GM23338 (cell line): ENCODE measurements around the gene HIVEP3. TPM values are rescaled to one million over a fixed set of nuclear protein-coding genes. Genes with fewer than 3 reads are reported as not detected.

ENCODE experiments used
- ATAC-seq: fragments of 200-7000 bp; cut with Tn5 transposase; 3 replicates; pipeline ENCODE4 v1.9.1; 2020
- DNase-seq: peaks from one replicate; pipeline ENCODE4 v3.0.0-alpha.2; 2015; ENCODE audit warnings: low spot score
- H2AFZ ChIP-seq: fragments of 200-600 bp; sonication (generic); 2 replicates; pipeline ENCODE4 v1.8.0; 2016; ENCODE audit warnings: antibody characterized with exemption, mild to moderate bottlenecking, moderate library complexity
- H3F3A ChIP-seq: fragments of 200-600 bp; sonication (generic); replicated peaks from 2 replicates; pipeline ENCODE4 v1.8.0; 2017; ENCODE audit warnings: antibody characterized with exemption, mixed run types, low read depth
- H3K27ac ChIP-seq: fragments of 200-600 bp; sonication (generic); 2 replicates; pipeline ENCODE4 v1.6.1; 2016; ENCODE audit warnings: low read depth
- H3K27me3 ChIP-seq: fragments of 200-600 bp; sonication (generic); 2 replicates; pipeline ENCODE4 v1.8.0; 2016; ENCODE audit warnings: mild to moderate bottlenecking, mixed run types, moderate library complexity; ENCODE audit not compliant: insufficient read depth
- H3K36me3 ChIP-seq: fragments of 200-600 bp; sonication (generic); 2 replicates; pipeline ENCODE4 v1.8.0; 2016; ENCODE audit warnings: mild to moderate bottlenecking; ENCODE audit not compliant: insufficient read depth
- H3K4me1 ChIP-seq: fragments of 200-600 bp; sonication (generic); 2 replicates; pipeline ENCODE4 v1.8.0; 2016; ENCODE audit warnings: mild to moderate bottlenecking, moderate library complexity; ENCODE audit not compliant: insufficient read depth
- H3K4me2 ChIP-seq: fragments of 200-600 bp; sonication (generic); 2 replicates; pipeline ENCODE4 v1.7.1; 2017; ENCODE audit warnings: mixed run types
- H3K4me3 ChIP-seq: fragments of 200-600 bp; sonication (generic); 2 replicates; pipeline ENCODE4 v1.6.1; 2016; ENCODE audit warnings: mixed run types
- H3K79me2 ChIP-seq: fragments of 200-600 bp; sonication (generic); replicated peaks from 2 replicates; pipeline ENCODE4 v1.8.0; 2017; ENCODE audit warnings: mild to moderate bottlenecking; ENCODE audit not compliant: insufficient read depth
- H3K9me2 ChIP-seq: fragments of 200-600 bp; sonication (generic); 2 replicates; pipeline ENCODE4 v1.8.0; 2017; ENCODE audit not compliant: insufficient read depth
- H4K20me1 ChIP-seq: fragments of 200-600 bp; sonication (generic); replicated peaks from 2 replicates; pipeline ENCODE4 v1.8.0; 2017; ENCODE audit warnings: mild to moderate bottlenecking; ENCODE audit not compliant: insufficient read depth
- H3K27ac Mint-ChIP-seq: 2 replicates; pipeline ENCODE4 v1.8.0; 2020; ENCODE audit warnings: inconsistent platforms, mild to moderate bottlenecking, moderate library complexity, mixed read lengths
- H3K27me3 Mint-ChIP-seq: 3 replicates; pipeline ENCODE4 v1.8.0; 2022; ENCODE audit warnings: low read depth, mild to moderate bottlenecking, moderate library complexity, mixed read lengths, inconsistent platforms; ENCODE audit not compliant: insufficient read depth, poor library complexity
- H3K36me3 Mint-ChIP-seq: 3 replicates; pipeline ENCODE4 v1.8.0; 2021; ENCODE audit warnings: low read depth, mild to moderate bottlenecking, inconsistent platforms, moderate library complexity, mixed read lengths
- H3K4me1 Mint-ChIP-seq: 3 replicates; pipeline ENCODE4 v1.8.0; 2020; ENCODE audit warnings: mild to moderate bottlenecking, inconsistent platforms, mixed read lengths
- H3K4me3 Mint-ChIP-seq: 3 replicates; pipeline ENCODE4 v1.8.0; 2021; ENCODE audit warnings: moderate library complexity, mild to moderate bottlenecking, inconsistent platforms, mixed read lengths
- H3K9me3 Mint-ChIP-seq: 3 replicates; pipeline ENCODE4 v1.8.0; 2020; ENCODE audit warnings: moderate library complexity, mild to moderate bottlenecking, inconsistent platforms, mixed read lengths
- CREB1 ChIP-seq: fragments of 250-450 bp; sonication (Bioruptor Pico); IDR thresholded peaks from 2 replicates; pipeline ENCODE4 v1.5.0; 2020; ENCODE audit warnings: low read depth, mild to moderate bottlenecking, moderate library complexity
- EZH2 ChIP-seq: fragments of 200-600 bp; sonication (generic); IDR thresholded peaks from one replicate; pipeline ENCODE4 v1.8.0; 2017; ENCODE audit warnings: antibody characterized with exemption, mild to moderate bottlenecking, low read depth; ENCODE audit not compliant: unreplicated experiment
- EZH2phosphoT487 ChIP-seq: fragments of 200-600 bp; sonication (generic); IDR thresholded peaks from one replicate; pipeline ENCODE4 v1.8.1; 2018; ENCODE audit warnings: antibody characterized with exemption; ENCODE audit not compliant: unreplicated experiment
- JUNB ChIP-seq: IDR thresholded peaks from one replicate; pipeline ENCODE4 v1.6.1; 2016; ENCODE audit warnings: antibody characterized with exemption; ENCODE audit not compliant: unreplicated experiment
- NANOG ChIP-seq: IDR thresholded peaks from 2 replicates; pipeline ENCODE4 v1.6.1; 2016; ENCODE audit warnings: antibody characterized with exemption, borderline replicate concordance
- POLR2AphosphoS5 ChIP-seq: IDR thresholded peaks from 2 replicates; pipeline ENCODE4 v1.6.1; 2016; ENCODE audit warnings: antibody characterized with exemption, low read depth
- STAT1 ChIP-seq: IDR thresholded peaks from one replicate; pipeline ENCODE4 v1.6.1; 2016; ENCODE audit warnings: antibody characterized with exemption; ENCODE audit not compliant: unreplicated experiment
- ZNF114 ChIP-seq: fragments of 250-450 bp; sonication (Bioruptor Pico); IDR thresholded peaks from 2 replicates; pipeline ENCODE4 v1.5.0; 2020; ENCODE audit warnings: mild to moderate bottlenecking, moderate library complexity
- ZNF331 ChIP-seq: fragments of 250-450 bp; sonication (Bioruptor Pico); IDR thresholded peaks from 2 replicates; pipeline ENCODE4 v1.5.0; 2020; ENCODE audit warnings: low read depth, mild to moderate bottlenecking, moderate library complexity
- polyA plus RNA-seq: library from polyadenylated mRNA; unstranded; fragments of >200 nt; fragmentation: Nextera tagmentation; extraction: Ambion mirVana; gene quantifications from 2 replicates; pipeline ENCODE4 v1.2.1, GENCODE V29; 2016
- total RNA-seq: library from RNA; depleted of rRNA; stranded (reverse); fragments of >200 nt; shearing (Covaris generic); gene quantifications from 2 replicates; pipeline ENCODE4 v1.2.3, GENCODE V29; 2014
- TF ChIP-seq, protein P1 (sequence below): IDR thresholded peaks from 2 replicates; pipeline ENCODE4 v1.6.1; 2016; ENCODE audit warnings: antibody characterized with exemption
- TF ChIP-seq, protein P2 (sequence below), 2 experiments: fragments of 200-600 bp in 1 of 2; sonication (generic) in 1 of 2; conservative IDR thresholded peaks; 2 replicates each; pipeline versions ENCODE4 v1.5.1 to v1.6.1; 2016 to 2017; ENCODE audit warnings: antibody characterized with exemption in 2 of 2, low read depth in 2 of 2, mild to moderate bottlenecking in 2 of 2, moderate library complexity in 1 of 2

The HIVEP3 gene
- total and polyA plus RNA-seq, 2 experiments from 2014 or later = 0.14 to 0.24 TPM

DNA sequence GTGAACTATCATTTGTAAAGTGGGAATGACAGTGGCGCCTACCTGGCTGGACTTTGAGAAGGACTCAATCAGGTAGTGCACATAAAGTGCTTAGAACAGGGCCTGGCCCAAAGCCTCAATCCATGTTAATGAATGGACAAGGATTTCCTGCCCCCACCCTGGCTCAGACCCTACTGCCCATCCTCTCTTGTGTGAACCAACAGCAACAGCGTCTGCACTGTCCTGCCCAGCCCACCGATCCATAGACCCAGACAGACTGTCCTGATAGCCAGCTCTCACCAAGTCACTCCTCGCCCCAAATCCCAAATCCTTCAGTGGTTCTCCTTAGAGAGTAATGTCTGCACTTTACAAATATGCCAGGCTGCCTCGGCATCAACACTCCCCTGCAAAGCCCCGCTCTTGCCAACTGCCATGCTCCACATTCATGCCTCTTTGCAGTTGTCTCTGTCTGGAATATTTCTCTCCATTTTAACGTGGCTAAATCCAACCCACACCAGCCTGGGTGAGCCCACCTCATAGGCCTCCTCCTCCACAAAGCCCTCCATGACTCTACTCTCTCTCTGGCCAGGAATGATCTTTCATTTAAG, 276.7 kb downstream of the HIVEP3 start:
- Histone ChIP-seq H3K79me2 (no peaks in the 10 kb centered on the region), H3K27me3 (no peaks in the 10 kb centered on the region), H3K4me1 (no peaks in the 10 kb centered on the region), H3K27ac (no peak overlapping the region), H3F3A (no peaks in the 10 kb centered on the region), H3K9me2 (no peaks in the 10 kb centered on the region), H2AFZ (no peak overlapping the region), H4K20me1 (no peaks in the 10 kb centered on the region), H3K4me3 (no peak overlapping the region), H3K36me3 (no peaks in the 10 kb centered on the region), H3K4me2 (no peak overlapping the region)
- Mint-ChIP-seq H3K4me3 (no peak overlapping the region), H3K9me3 (no peaks in the 10 kb centered on the region), H3K4me1 (peaks cover 6% of the 10 kb centered on the region; the same call in 2 of the 3 replicates), H3K27ac (no peak overlapping the region), H3K27me3 (peaks cover 8% of the 10 kb centered on the region), H3K36me3 (no peaks in the 10 kb centered on the region)
- ATAC-seq (no peak), DNase-seq (no peak)
- TF ChIP-seq, protein P1, sequence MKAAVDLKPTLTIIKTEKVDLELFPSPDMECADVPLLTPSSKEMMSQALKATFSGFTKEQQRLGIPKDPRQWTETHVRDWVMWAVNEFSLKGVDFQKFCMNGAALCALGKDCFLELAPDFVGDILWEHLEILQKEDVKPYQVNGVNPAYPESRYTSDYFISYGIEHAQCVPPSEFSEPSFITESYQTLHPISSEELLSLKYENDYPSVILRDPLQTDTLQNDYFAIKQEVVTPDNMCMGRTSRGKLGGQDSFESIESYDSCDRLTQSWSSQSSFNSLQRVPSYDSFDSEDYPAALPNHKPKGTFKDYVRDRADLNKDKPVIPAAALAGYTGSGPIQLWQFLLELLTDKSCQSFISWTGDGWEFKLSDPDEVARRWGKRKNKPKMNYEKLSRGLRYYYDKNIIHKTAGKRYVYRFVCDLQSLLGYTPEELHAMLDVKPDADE = no peak
- TF ChIP-seq EZH2 (no peak), ZNF331 (CRISPR knock-in tag) (no peak), EZH2phosphoT487 (no peak), ZNF114 (CRISPR knock-in tag) (no peak), JUNB (no peak), STAT1 (no peak), POLR2AphosphoS5 (no peak), CREB1 (CRISPR knock-in tag) (no peak), NANOG (no peak)
- TF ChIP-seq, protein P2, sequence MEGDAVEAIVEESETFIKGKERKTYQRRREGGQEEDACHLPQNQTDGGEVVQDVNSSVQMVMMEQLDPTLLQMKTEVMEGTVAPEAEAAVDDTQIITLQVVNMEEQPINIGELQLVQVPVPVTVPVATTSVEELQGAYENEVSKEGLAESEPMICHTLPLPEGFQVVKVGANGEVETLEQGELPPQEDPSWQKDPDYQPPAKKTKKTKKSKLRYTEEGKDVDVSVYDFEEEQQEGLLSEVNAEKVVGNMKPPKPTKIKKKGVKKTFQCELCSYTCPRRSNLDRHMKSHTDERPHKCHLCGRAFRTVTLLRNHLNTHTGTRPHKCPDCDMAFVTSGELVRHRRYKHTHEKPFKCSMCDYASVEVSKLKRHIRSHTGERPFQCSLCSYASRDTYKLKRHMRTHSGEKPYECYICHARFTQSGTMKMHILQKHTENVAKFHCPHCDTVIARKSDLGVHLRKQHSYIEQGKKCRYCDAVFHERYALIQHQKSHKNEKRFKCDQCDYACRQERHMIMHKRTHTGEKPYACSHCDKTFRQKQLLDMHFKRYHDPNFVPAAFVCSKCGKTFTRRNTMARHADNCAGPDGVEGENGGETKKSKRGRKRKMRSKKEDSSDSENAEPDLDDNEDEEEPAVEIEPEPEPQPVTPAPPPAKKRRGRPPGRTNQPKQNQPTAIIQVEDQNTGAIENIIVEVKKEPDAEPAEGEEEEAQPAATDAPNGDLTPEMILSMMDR (conservative IDR thresholded peaks at IDR 0.05; ENCODE audit: low read depth in 2 of 2) = no peak

GRCh38 chr1:41641475-41641814, 277.3 kb downstream of the HIVEP3 start:
- H3K27ac ChIP-seq = no peak overlapping the region
- no peaks in the 10 kb centered on the region for H3K79me2 ChIP-seq
- H3K4me1 Mint-ChIP-seq = peaks cover 6% of the 10 kb centered on the region; the same call in 2 of the 3 replicates
- H3K9me2 ChIP-seq = no peaks in the 10 kb centered on the region
- no peak overlapping the region for H3K27ac Mint-ChIP-seq
- no peaks in the 10 kb centered on the region for H3K27me3 ChIP-seq
- no peak overlapping the region for H3K4me3 ChIP-seq
- peaks cover 7% of the 10 kb centered on the region for H3K27me3 Mint-ChIP-seq
- DNase-seq (no peak), ATAC-seq (no peak)
- H3F3A ChIP-seq = no peaks in the 10 kb centered on the region
- H3K4me3 Mint-ChIP-seq = no peak overlapping the region
- no peaks in the 10 kb centered on the region for H3K4me1 ChIP-seq
- H4K20me1 ChIP-seq = no peaks in the 10 kb centered on the region
- H3K36me3 ChIP-seq = no peaks in the 10 kb centered on the region
- no peaks in the 10 kb centered on the region for H3K9me3 Mint-ChIP-seq
- no peak overlapping the region for H3K4me2 ChIP-seq
- no peaks in the 10 kb centered on the region for H3K36me3 Mint-ChIP-seq
- no peak overlapping the region for H2AFZ ChIP-seq
- TF ChIP-seq, protein P2 (conservative IDR thresholded peaks at IDR 0.05; ENCODE audit: low read depth in 2 of 2) = no peak
- TF ChIP-seq ZNF114 (CRISPR knock-in tag) (no peak), EZH2phosphoT487 (no peak), STAT1 (no peak), EZH2 (no peak), ZNF331 (CRISPR knock-in tag) (no peak), POLR2AphosphoS5 (no peak)
